Measurements from ENCODE around the gene KLRD1. TPM values are rescaled to one million over a fixed set of nuclear protein-coding genes. Genes with fewer than 3 reads are reported as not detected.
"Not testable (repeated sequence)": the region's sequence is repeated elsewhere in the genome, so short reads cannot be mapped to it uniquely, and the experiment has no call there.

KLRD1 gene
- total and polyA plus RNA-seq, 2 donors (not counting 1 experiment from before 2014, with no cell fraction given), result 0.06 to 0.17 TPM

- Histone ChIP-seq H3K4me2 (ENCODE audit: extremely low read depth, insufficient read depth, low read length) (no peak overlapping the region), H3K4me1 (ENCODE audit: control insufficient read depth, extremely low read depth, insufficient read depth, low read length) (no peaks in the 10 kb centered on the region), H3K79me2 (ENCODE audit: control insufficient read depth, insufficient read depth, low read length) (no peaks in the 10 kb centered on the region), H3K27ac (ENCODE audit: insufficient read depth, low read length) (no peak overlapping the region), H3K9me3 (ENCODE audit: control insufficient read depth, insufficient read depth, low read depth, low read length) (no peaks in the 10 kb centered on the region), H4K20me1 (ENCODE audit: control insufficient read depth, extremely low read depth, insufficient read depth, low read length) (no peaks in the 10 kb centered on the region), H3K36me3 (ENCODE audit: control insufficient read depth, insufficient read depth, low read length) (no peaks in the 10 kb centered on the region), H3K9ac (ENCODE audit: insufficient read depth, low read length) (no peak overlapping the region), H2AFZ (ENCODE audit: low read length) (no peak overlapping the region), H3K4me3 (replicated peaks in 1 of 4; ENCODE audit: control extremely low read depth in 1 of 4, insufficient read depth in 1 of 4, low read depth in 3 of 4, low read length in 4 of 4) (no peak overlapping the region), H3K27me3 (ENCODE audit: control insufficient read depth, insufficient read depth, low read length) (no peaks in the 10 kb centered on the region)
- DNase-seq (ENCODE audit: low read depth in 2 of 2), result no peak
- TF ChIP-seq EZH2 (IDR thresholded peaks at IDR 0.05; ENCODE audit: low read length, missing control alignments) (no peak), CTCF (conservative IDR thresholded peaks at IDR 0.05 in 1 of 2, IDR thresholded peaks at IDR 0.05 in 1 of 2; ENCODE audit: low read depth in 1 of 2, low read length in 2 of 2) (no peak)
These were observed 13.0 kb downstream of the KLRD1 start for GRCh38 chr12:10320643-10321042.

GRCh38 chr12:10328691-10329090 is 21.0 kb downstream of the KLRD1 start:
- not testable (repeated sequence) for H4K20me1 ChIP-seq (ENCODE audit: control insufficient read depth, extremely low read depth, insufficient read depth, low read length); H3K27ac ChIP-seq (ENCODE audit: insufficient read depth, low read length); H3K36me3 ChIP-seq (ENCODE audit: control insufficient read depth, insufficient read depth, low read length); DNase-seq (ENCODE audit: low read depth in 2 of 2); H3K9me3 ChIP-seq (ENCODE audit: control insufficient read depth, insufficient read depth, low read depth, low read length); H3K4me2 ChIP-seq (ENCODE audit: extremely low read depth, insufficient read depth, low read length); H3K79me2 ChIP-seq (ENCODE audit: control insufficient read depth, insufficient read depth, low read length); H3K4me1 ChIP-seq (ENCODE audit: control insufficient read depth, extremely low read depth, insufficient read depth, low read length); H3K9ac ChIP-seq (ENCODE audit: insufficient read depth, low read length); H3K27me3 ChIP-seq (ENCODE audit: control insufficient read depth, insufficient read depth, low read length); H2AFZ ChIP-seq (ENCODE audit: low read length); H3K4me3 ChIP-seq (replicated peaks in 1 of 4; ENCODE audit: control extremely low read depth in 1 of 4, insufficient read depth in 1 of 4, low read depth in 3 of 4, low read length in 4 of 4)

- no peaks in the 10 kb centered on the region for H3K36me3 ChIP-seq (ENCODE audit: control insufficient read depth, insufficient read depth, low read length)
- H4K20me1 ChIP-seq (ENCODE audit: control insufficient read depth, extremely low read depth, insufficient read depth, low read length), result no peaks in the 10 kb centered on the region
- DNase-seq (ENCODE audit: low read depth in 2 of 2), result peak; percentile 44 to 76
- no peaks in the 10 kb centered on the region for H3K27me3 ChIP-seq (ENCODE audit: control insufficient read depth, insufficient read depth, low read length)
- H3K79me2 ChIP-seq (ENCODE audit: control insufficient read depth, insufficient read depth, low read length), result no peaks in the 10 kb centered on the region
- H2AFZ ChIP-seq (ENCODE audit: low read length), result no peak overlapping the region
- no peak overlapping the region for H3K9ac ChIP-seq (ENCODE audit: insufficient read depth, low read length)
- no peaks in the 10 kb centered on the region for H3K9me3 ChIP-seq (ENCODE audit: control insufficient read depth, insufficient read depth, low read depth, low read length)
- TF ChIP-seq CTCF (conservative IDR thresholded peaks at IDR 0.05 in 1 of 2, IDR thresholded peaks at IDR 0.05 in 1 of 2; ENCODE audit: low read depth in 1 of 2, low read length in 2 of 2) (peak; percentile 91 to 98), EZH2 (IDR thresholded peaks at IDR 0.05; ENCODE audit: low read length, missing control alignments) (no peak)
- H3K27ac ChIP-seq (ENCODE audit: insufficient read depth, low read length), result no peak overlapping the region
- H3K4me1 ChIP-seq (ENCODE audit: control insufficient read depth, extremely low read depth, insufficient read depth, low read length), result no peaks in the 10 kb centered on the region
- H3K4me2 ChIP-seq (ENCODE audit: extremely low read depth, insufficient read depth, low read length), result no peak overlapping the region
- no peak overlapping the region for H3K4me3 ChIP-seq (replicated peaks in 1 of 4; ENCODE audit: control extremely low read depth in 1 of 4, insufficient read depth in 1 of 4, low read depth in 3 of 4, low read length in 4 of 4)
These were observed 24.1 kb downstream of the KLRD1 start for GRCh38 chr12:10331642-10332239.

GRCh38 chr12:10336196-10336595 is 28.5 kb downstream of the KLRD1 start:
- H3K4me2 ChIP-seq (ENCODE audit: extremely low read depth, insufficient read depth, low read length); DNase-seq (ENCODE audit: low read depth in 2 of 2); H3K79me2 ChIP-seq (ENCODE audit: control insufficient read depth, insufficient read depth, low read length); H2AFZ ChIP-seq (ENCODE audit: low read length); H4K20me1 ChIP-seq (ENCODE audit: control insufficient read depth, extremely low read depth, insufficient read depth, low read length); H3K4me3 ChIP-seq (replicated peaks in 1 of 4; ENCODE audit: control extremely low read depth in 1 of 4, insufficient read depth in 1 of 4, low read depth in 3 of 4, low read length in 4 of 4); H3K27ac ChIP-seq (ENCODE audit: insufficient read depth, low read length); H3K36me3 ChIP-seq (ENCODE audit: control insufficient read depth, insufficient read depth, low read length); H3K9ac ChIP-seq (ENCODE audit: insufficient read depth, low read length); H3K27me3 ChIP-seq (ENCODE audit: control insufficient read depth, insufficient read depth, low read length); H3K9me3 ChIP-seq (ENCODE audit: control insufficient read depth, insufficient read depth, low read depth, low read length); H3K4me1 ChIP-seq (ENCODE audit: control insufficient read depth, extremely low read depth, insufficient read depth, low read length): not testable (repeated sequence)

- H3K27ac ChIP-seq (ENCODE audit: insufficient read depth, low read length); H3K36me3 ChIP-seq (ENCODE audit: control insufficient read depth, insufficient read depth, low read length); H3K9ac ChIP-seq (ENCODE audit: insufficient read depth, low read length); H3K27me3 ChIP-seq (ENCODE audit: control insufficient read depth, insufficient read depth, low read length); DNase-seq (ENCODE audit: low read depth in 2 of 2); H2AFZ ChIP-seq (ENCODE audit: low read length); H3K4me1 ChIP-seq (ENCODE audit: control insufficient read depth, extremely low read depth, insufficient read depth, low read length); H3K9me3 ChIP-seq (ENCODE audit: control insufficient read depth, insufficient read depth, low read depth, low read length); H3K4me3 ChIP-seq (replicated peaks in 1 of 4; ENCODE audit: control extremely low read depth in 1 of 4, insufficient read depth in 1 of 4, low read depth in 3 of 4, low read length in 4 of 4); H3K4me2 ChIP-seq (ENCODE audit: extremely low read depth, insufficient read depth, low read length); H4K20me1 ChIP-seq (ENCODE audit: control insufficient read depth, extremely low read depth, insufficient read depth, low read length); H3K79me2 ChIP-seq (ENCODE audit: control insufficient read depth, insufficient read depth, low read length): not testable (repeated sequence)
These were observed 30.8 kb downstream of the KLRD1 start for GRCh38 chr12:10338470-10338869.
